Measurements from ENCODE around the gene GUCY1A1.

The GUCY1A1 gene

DNA sequence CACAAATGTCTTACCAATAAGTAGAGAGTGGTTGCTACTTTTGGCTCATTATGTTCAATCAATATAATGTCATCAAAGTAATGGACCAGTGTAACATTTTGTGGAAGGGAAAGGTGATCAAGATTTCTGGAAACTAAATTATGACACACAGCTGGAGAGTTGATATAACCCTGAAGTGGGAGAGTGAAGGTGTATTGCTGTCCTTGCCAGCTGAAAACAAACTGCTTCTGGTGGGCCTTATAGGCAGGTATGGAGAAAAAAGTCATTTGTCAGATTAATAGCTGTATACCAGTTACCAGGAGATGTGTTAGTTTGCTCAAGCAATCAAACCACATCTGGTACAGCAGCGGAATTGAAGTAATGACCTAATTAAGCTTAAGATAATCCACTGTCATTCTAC, 74.9 kb downstream of the GUCY1A1 start:
- no peak for DNase-seq (ENCODE audit: low read depth in 3 of 3)

DNA sequence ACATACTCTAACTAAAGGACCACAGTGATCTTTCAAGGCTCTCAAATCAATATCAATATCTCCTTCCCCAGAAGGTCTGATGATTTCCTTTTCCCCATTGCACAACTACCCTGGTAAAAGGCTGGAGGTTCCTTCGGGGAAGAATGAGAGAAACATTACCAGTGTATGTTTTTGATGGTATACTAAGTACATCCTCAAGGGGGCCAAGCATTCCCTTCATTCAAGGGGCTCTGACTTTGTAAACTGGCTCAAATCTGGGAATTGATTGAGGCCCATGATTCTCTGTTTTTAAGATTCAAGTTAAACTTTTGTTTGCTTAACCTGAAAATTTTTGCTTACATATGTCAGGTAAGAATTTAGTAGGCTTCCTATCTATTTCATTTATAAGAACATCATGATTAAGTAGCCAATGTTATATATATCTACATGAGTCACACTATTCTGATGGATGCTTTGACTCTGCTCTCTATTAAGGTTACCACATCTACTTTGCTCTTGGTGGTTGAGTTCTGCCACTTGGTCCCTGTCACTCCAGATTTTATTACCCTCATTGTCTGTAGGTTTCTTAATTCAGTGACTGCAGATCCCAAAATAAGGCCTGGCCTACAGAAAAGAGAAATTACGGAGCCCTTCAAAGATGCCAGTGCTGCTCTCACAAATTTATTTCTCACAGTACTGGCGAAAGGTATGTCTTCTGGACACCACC, 75.8 kb downstream of the GUCY1A1 start:
- DNase-seq (ENCODE audit: low read depth in 3 of 3), result no peak

- DNase-seq (ENCODE audit: low read depth in 3 of 3), result no peak
These were observed 79.3 kb downstream of the GUCY1A1 start for GRCh38 chr4:155745984-155746383.

- no peak for DNase-seq (ENCODE audit: low read depth in 3 of 3)
These were observed 81.4 kb downstream of the GUCY1A1 start for GRCh38 chr4:155748039-155748438.

DNA sequence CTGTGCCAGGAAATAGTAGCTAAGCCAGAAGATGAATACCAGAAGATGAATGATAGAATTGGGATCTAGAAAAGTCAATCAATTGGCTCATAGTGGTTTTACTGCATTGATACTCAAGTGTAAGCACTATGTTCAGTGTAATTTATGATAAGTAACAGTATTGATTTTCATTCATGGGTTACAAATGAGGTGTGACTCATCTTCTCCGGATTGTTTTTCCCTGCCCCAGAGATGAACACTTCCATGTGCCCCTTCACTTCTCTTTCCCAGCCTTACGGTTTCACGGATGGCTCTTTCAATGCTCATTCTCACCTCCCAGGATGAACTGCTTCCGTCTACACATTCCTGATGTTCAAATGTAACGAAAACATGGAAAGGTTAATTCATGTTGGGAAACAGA, 82.4 kb downstream of the GUCY1A1 start:
- no peak for DNase-seq (ENCODE audit: low read depth in 3 of 3)

- no peak for DNase-seq (ENCODE audit: low read depth in 3 of 3)
These were observed 84.9 kb downstream of the GUCY1A1 start for GRCh38 chr4:155751569-155751968.

DNA sequence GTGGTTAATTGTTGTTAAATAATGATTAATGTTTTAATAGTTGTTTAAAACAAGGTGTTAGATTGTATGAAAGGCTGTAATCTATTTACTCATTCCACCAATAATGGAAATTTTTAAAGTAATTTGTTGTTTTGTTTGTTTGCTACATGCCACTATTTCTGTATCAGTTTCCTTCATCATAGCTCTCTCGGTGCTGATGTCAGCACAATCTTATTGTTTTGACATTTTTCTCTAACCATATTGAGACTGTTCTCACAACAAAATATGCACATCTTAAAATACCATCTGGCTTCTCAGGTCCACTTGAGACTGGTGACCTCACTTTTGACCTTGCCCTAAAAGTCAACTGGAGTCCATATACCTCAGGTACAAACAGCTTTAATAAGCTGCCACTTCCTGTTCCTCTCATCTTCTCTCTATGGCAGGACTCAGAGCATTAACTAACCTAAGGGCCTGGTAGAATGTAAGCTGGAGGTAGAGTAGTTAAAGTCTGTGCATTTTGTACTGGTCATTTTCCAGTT, 91.2 kb downstream of the GUCY1A1 start:
- DNase-seq (ENCODE audit: low read depth in 3 of 3), result no peak

DNA sequence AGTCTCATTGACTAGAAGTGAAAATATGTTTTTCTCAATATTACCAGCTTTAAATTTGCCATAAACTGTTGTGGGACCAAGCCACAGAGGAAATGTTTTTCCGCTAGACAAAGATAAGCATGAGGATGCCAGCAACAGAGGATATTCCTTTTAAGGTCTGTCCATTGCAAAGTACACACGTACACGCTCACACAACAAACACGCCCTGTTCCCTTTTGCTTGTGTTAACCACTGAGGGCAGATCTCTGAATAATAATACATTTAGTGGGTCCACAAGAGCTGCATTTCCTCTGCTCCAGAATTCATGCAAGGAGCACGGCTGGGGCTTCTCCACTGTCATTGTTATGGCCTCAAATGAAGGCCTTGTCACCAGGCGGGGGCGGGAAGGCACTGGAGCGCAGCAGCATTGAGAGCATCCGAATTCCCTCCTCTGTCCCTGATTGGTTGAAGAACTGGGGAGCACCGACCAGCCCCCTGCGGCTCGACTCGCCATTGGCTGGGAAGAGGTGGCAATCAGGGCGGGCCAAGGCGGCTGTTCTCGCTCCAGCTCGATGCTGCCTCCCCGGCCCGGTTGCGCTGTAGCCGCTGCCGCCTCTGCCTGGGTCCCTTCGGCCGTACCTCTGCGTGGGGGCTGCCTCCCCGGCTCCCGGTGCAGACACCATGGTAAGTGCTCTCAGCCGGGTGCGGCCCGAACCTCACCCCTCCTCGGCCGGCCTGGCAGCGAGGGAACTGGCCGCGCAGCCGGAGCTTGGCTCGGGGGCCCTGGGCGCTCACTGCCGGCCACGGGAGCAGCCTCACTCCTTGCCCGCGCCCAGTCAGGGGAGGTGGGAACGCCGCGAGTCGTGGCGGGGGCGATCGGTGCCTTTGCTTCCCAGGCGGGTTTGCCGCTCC, 92.1 kb downstream of the GUCY1A1 start, which contains the start of gene GUCY1B1:
TSS of gene GUCY1B1 (plus strand) at position 541 of the 891 bp plus-strand sequence. CDS start at position 661, 120 bp downstream.
- peak; percentile 25 to 65 (median 33) for DNase-seq (ENCODE audit: low read depth in 3 of 3)

DNA sequence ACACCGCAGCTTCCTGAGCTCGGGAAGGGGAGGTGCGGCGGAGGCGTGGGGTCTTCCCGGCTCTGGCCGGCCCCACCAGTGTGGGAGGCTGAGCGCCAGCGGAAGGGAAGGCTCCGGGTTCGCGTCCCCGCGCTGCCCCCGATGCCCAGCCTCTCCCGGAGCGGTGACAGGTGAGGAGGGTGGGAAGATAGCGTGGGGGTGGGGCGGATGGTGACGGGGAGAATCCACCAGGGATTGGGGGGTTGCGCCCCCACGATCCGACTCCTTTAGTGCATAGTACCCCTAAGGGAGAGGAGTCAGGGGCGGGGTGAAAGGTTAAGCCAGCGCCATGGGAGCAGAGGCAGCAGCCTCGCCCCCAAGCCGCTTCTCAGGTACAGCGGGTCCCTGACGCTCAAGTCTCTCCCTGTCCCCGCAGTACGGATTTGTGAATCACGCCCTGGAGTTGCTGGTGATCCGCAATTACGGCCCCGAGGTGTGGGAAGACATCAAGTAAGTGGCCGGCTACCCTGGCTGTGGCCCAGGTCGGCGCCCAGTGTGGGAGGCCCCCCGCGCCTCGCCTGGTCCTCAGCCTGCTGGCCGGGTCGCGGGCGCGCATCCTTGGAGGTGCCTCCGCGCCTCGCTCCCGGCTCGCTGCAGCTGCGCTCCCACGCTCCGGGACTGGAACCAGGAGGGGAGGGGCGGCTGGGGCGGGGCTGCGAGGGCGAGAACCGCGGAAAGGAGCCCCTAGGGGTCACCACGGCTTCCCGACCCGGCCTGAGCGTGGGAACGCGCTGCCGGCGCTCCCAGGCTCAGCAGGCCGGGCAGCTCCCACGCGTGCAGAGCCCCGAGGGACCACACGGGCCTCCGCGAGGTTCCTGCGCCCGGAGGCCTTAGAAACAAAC, 93.0 kb downstream of the GUCY1A1 start:
- DNase-seq (ENCODE audit: low read depth in 3 of 3), result no peak

DNA sequence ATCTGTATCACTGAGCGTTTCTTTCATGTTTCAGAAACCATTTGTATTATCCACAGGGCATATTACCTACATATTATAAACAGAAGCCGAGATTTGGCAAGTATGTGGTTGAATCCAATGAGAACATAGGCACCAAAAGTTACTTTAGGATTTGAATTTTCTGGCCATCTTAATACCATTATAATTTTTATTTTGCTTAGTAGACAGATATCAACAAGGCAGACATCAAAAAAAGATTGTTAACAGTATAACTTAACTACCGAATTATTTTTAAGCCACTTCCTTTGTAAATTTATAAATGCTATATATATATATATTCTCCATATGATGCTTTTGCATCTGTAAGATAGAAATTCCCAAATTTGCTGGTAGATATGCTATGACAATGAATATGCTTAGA, 94.4 kb downstream of the GUCY1A1 start:
- no peak for DNase-seq (ENCODE audit: low read depth in 3 of 3)

DNA sequence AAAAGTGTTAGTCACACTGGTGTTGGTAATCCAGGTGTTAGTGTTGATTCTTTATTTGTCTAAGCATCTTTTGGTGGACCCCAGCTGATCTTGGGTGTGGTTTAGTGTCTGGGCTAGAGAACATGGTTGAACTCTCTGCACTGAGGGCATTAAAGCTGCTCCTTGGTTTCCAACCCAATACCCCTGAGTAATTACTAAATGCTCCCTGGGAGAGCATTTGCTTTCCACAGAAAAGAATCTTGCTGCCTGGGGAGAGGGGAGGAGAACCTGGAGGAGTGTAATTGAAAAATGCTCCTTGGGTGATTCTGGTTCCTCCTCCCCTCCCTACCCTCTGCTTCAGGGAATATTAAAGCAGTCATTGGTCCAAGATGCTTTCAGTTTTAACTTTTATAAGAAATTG, 95.3 kb downstream of the GUCY1A1 start:
- no peak for DNase-seq (ENCODE audit: low read depth in 3 of 3)

GRCh38 chr4:155762334-155762733, 95.7 kb downstream of the GUCY1A1 start:
- no peak for DNase-seq (ENCODE audit: low read depth in 3 of 3)

- DNase-seq (ENCODE audit: low read depth in 3 of 3), result no peak
These were observed 96.9 kb downstream of the GUCY1A1 start for GRCh38 chr4:155763551-155763950.

GRCh38 chr4:155765149-155765548, 98.5 kb downstream of the GUCY1A1 start:
- DNase-seq (ENCODE audit: low read depth in 3 of 3), result no peak

DNA sequence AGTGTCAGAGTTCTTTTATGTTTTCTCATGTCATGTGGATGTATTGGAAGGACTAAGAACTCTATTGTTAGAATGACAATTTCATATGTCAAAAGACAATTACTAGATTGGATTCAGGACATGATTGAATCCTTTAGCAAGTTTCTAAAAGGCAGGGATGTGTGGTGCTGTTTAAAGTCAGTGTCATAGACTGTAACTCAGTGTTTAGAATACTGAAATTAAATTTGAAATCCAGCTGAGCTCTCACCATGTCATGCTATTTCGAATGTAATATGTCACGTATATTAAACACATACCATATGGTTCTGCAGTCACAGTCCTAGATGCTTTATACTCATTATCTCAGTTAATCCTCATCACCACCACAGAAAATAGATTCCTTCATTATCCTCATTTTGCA, 100.0 kb downstream of the GUCY1A1 start:
- no peak for DNase-seq (ENCODE audit: low read depth in 3 of 3)

DNA sequence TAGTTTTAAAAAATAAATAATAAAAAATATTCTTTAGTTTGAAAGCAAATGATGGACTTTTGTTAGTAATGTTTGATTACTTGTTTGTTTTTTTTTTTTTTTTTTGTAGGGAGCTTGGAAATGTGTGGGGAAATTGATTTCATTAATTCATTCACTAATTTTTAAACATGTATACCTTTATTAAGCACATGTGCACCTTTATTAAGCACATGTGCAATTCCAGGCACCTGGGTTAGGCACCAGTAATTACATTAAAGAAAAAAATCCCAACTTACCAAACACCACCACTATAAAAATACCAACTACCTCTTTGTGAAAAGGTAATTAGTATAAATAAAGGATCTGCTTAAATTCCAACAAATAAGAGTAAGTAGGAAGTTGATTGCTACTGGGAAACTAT, 101.7 kb downstream of the GUCY1A1 start:
- no peak for DNase-seq (ENCODE audit: low read depth in 3 of 3)

DNA sequence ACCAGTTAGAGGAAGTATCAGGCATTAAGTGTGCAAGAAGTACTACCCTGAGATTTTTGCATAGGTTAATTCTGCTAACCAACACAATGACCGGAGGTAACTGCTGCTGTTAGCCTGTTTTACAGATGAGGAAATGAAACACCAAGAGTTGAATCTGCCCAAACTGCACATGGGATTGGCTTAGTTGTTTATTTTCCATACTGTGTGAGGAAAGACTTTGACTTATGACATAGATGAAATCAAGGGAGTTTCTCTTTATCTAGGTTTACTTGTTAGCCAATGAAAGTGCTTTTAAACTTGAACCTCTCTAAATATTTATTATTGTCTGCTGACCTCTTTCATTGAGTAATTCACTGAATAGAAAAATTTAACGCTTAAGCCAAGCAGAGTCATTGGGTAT, 102.4 kb downstream of the GUCY1A1 start:
- no peak for DNase-seq (ENCODE audit: low read depth in 3 of 3)

- DNase-seq (ENCODE audit: low read depth in 3 of 3), result no peak
These were observed 106.0 kb downstream of the GUCY1A1 start for GRCh38 chr4:155772459-155773195.

DNA sequence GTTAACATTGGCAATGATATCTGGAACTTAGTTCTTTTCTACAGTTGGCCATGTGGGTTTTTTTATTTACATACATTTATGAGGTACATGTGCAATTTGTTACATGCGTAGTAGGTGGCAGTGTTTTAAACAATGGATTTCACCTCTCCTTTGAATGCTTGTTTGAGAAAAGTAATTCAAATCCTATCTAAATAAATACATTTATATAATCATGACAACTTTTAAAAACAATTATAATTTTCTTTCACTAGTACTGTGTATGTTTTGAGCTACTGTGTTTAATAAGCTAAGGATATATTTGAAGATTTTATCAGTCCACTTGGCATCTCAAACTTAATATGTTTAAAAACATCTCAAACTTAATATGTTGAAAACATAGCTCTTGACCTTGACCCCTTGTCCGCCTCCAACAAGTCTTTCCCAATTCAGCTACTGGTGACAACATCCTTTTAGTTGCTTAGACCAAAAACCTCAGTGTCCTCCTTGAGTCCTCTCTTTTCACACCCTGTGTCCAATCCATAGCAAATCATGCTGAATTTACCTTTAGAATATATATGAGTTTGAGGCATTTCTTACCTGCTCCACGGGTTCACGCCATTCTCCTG, 106.7 kb downstream of the GUCY1A1 start:
- no peak for DNase-seq (ENCODE audit: low read depth in 3 of 3)

GRCh38 chr4:155774033-155774432, 107.4 kb downstream of the GUCY1A1 start:
- DNase-seq (ENCODE audit: low read depth in 3 of 3), result no peak

All from stimulated activated CD4-positive, alpha-beta T cell treated with anti-CD3 and anti-CD28 coated beads, TNF-alpha, amount 100 ng/mL, for 24 hours (primary cell).